GM12891 (cell line): Measurements from ENCODE around the gene SFXN2. TPM values are rescaled to one million over a fixed set of nuclear protein-coding genes. Genes with fewer than 3 reads are reported as not detected.
"Not testable (repeated sequence)": the region's sequence is repeated elsewhere in the genome, so short reads cannot be mapped to it uniquely, and the experiment has no call there.

ENCODE experiments used
- DNase-seq: peaks from one replicate; pipeline ENCODE4 v3.0.0; 2011; ENCODE audit warnings: low spot score; ENCODE audit not compliant: insufficient read length
- FAIRE-seq: peaks from 2 replicates; lab custom pipeline; 2011; peaks lifted over from hg19 to GRCh38; lab: Jason Lieb, UNC
- PAX5 ChIP-seq: IDR thresholded peaks from 2 replicates; pipeline ENCODE4 v1.6.1; 2011; ENCODE audit warnings: low read length, moderate library complexity, mild to moderate bottlenecking; ENCODE audit not compliant: insufficient read depth, severe bottlenecking
- POLR2A ChIP-seq: IDR thresholded peaks from 2 replicates; pipeline ENCODE4 v1.6.1; 2011; ENCODE audit warnings: low read depth, low read length, control low read depth
- POLR2AphosphoS5 ChIP-seq: IDR thresholded peaks from 2 replicates; pipeline ENCODE4 v1.6.1; 2011; ENCODE audit warnings: low read depth, low read length, control low read depth
- POU2F2 ChIP-seq: IDR thresholded peaks from 2 replicates; pipeline ENCODE4 v1.6.1; 2011; ENCODE audit warnings: low read depth, mild to moderate bottlenecking, control low read depth, low read length, moderate library complexity
- SPI1 ChIP-seq: IDR thresholded peaks from 2 replicates; pipeline ENCODE4 v1.6.1; 2011; ENCODE audit warnings: low read depth, low read length, control low read depth
- TAF1 ChIP-seq: IDR thresholded peaks from 2 replicates; pipeline ENCODE4 v1.6.1; 2011; ENCODE audit warnings: low read depth, low read length, control low read depth
- polyA plus RNA-seq: library from polyadenylated mRNA; unstranded; fragments of >200 nt; gene quantifications from one replicate; pipeline ENCODE4 v1.2.1, GENCODE V29; 2012; ENCODE audit warnings: low read depth, missing spikeins, inconsistent platforms; ENCODE audit not compliant: missing spikeins

The SFXN2 gene
- polyA plus RNA-seq: 15.4 TPM

GRCh38 chr10:102714621-102715455, at the start of gene SFXN2:
Gene SFXN2, plus strand, starts transcription at chr10:102714636. Its CDS starts 12,001 bp downstream, at chr10:102726637.
- FAIRE-seq: no peak
- DNase-seq: no peak
- TF ChIP-seq POU2F2 (no peak; the same call in 1 of the 2 replicates), TAF1 (peak; percentile 68), PAX5 (no peak), SPI1 (0 out of 2 replicates have a peak, but pooled peaks have one; percentile 34), POLR2A (peak; percentile 81; the same call in 1 of the 2 replicates), POLR2AphosphoS5 (peak; percentile 79)

GRCh38 chr10:102665904-102666509, 48.4 kb upstream of the SFXN2 start:
- TF ChIP-seq POLR2A: no peak
- no peak for TF ChIP-seq POLR2AphosphoS5
- DNase-seq (no peak), FAIRE-seq (no peak)

GRCh38 chr10:102667411-102667810, 47.0 kb upstream of the SFXN2 start:
- DNase-seq, FAIRE-seq: not testable (repeated sequence)

GRCh38 chr10:102668326-102669107, 45.9 kb upstream of the SFXN2 start:
- FAIRE-seq: no peak
- no peak for DNase-seq
- no peak for TF ChIP-seq POLR2A
- no peak for TF ChIP-seq POU2F2
- TF ChIP-seq SPI1: no peak
- TF ChIP-seq PAX5: no peak
- no peak for TF ChIP-seq POLR2AphosphoS5
- no peak for TF ChIP-seq TAF1

- TF ChIP-seq POLR2AphosphoS5 (no peak), TAF1 (no peak), SPI1 (no peak), POLR2A (no peak), POU2F2 (no peak), PAX5 (no peak)
- FAIRE-seq (no peak), DNase-seq (no peak)
These were observed 45.0 kb upstream of the SFXN2 start for GRCh38 chr10:102669206-102670064.

- no peak for DNase-seq
- FAIRE-seq: no peak
- TF ChIP-seq POLR2A: no peak
- TF ChIP-seq POU2F2: no peak
- no peak for TF ChIP-seq POLR2AphosphoS5
- TF ChIP-seq PAX5: no peak
- no peak for TF ChIP-seq TAF1
- no peak for TF ChIP-seq SPI1
These were observed 44.3 kb upstream of the SFXN2 start for GRCh38 chr10:102670065-102670670.

- TF ChIP-seq POU2F2 (no peak), SPI1 (no peak)
- FAIRE-seq (no peak), DNase-seq (no peak)
These were observed 43.5 kb upstream of the SFXN2 start for GRCh38 chr10:102670871-102671434.

GRCh38 chr10:102673236-102673818, 41.1 kb upstream of the SFXN2 start:
- no peak for TF ChIP-seq POLR2A
- DNase-seq (no peak), FAIRE-seq (no peak)
